GM18517 (cell line): ENCODE measurements around the gene OXLD1.
A peak's percentile ranks its signal among the peaks of the same experiment; 100 is the strongest.

Experiments used
- ATAC-seq: cut with Tn5 transposase; IDR thresholded peaks from one replicate; pipeline ENCODE4 v1.9.1; 2021; ENCODE audit warnings: mild to moderate bottlenecking, moderate library complexity; ENCODE audit not compliant: unreplicated experiment

OXLD1 gene

DNA sequence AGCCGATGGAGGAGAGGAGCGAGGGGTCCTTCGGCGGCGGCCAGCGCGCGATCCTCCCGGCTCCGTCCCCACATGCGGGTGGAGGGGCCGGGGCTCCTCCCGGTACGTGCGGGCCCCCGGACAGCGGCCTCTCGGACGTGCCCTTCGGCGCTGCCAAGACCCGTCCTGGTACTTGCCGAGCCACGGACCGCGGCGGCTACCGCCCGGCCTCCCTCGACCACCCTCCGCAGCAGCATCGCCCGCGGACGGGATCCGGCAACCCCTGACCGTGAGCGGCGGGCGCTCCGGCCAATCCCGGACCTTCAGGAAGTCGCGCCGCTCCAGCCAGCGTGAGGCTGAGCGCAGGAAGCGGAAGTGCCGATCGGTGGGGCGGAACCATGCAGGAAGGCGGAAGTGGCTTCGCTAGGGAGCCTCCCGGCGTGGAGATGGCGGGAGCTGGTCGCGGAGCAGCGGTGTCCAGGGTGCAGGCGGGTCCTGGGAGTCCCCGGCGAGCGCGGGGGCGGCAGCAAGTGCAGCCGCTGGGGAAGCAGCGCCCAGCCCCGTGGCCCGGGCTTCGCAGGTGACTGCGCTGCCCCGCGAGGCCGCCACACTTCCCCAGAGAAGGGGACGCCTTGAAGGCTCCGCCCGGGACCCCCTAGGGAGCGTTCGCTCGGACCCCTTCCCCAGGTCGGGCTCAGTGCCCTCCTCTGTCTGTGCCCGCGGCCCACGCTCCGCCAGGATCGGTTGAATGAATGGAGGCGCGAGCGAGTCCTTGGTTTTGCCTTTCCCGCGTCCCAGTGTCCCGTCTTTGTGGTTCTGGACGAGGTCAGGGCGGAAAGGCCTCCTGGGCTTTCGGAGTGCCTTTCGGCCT lies at the start of gene OXLD1, which contains the start of gene CCDC137:
Gene OXLD1 (minus strand): TSS at position 264 of the 850 bp plus-strand sequence. CDS start 28 bp downstream, at position 236.
Gene CCDC137 (plus strand): TSS at position 396 of the 850 bp plus-strand sequence. CDS start 30 bp downstream, at position 426.
- ATAC-seq = peak; percentile 84

DNA sequence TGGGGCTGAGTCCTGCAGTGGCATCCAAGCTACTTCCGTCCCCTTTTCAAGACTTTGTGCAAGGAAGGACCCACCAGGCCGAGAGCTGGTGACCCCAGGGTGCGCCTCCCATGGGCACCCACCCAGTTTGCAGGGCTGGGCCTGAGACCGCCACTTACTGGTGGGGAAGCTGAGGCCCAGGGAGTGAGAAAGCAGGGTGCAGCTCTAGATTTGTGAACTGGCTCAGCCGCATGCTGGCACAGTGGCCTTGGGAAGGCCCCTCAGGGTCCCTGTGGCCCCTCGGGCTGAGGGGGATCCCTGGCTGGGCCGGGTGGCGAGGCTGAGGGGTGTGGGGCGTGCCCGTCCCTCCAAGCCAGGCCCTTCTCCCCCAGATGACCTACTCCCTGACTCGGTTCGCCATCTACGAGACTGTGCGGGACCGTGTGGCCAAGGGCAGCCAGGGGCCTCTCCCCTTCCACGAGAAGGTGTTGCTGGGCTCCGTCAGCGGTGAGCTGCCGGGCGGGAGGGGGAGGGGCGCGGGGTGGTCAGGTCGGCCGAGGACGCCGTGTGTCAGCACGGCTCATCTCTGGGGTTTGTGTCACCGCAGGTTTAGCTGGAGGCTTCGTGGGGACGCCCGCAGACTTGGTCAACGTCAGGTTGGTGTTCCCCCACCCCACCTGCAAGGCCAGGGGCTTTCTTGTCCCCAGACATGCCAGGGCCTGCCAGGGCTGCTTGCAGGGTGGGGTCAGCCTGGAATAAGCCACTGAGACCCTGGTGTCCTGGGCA lies 48.9 kb upstream of the OXLD1 start:
- ATAC-seq = no peak

DNA sequence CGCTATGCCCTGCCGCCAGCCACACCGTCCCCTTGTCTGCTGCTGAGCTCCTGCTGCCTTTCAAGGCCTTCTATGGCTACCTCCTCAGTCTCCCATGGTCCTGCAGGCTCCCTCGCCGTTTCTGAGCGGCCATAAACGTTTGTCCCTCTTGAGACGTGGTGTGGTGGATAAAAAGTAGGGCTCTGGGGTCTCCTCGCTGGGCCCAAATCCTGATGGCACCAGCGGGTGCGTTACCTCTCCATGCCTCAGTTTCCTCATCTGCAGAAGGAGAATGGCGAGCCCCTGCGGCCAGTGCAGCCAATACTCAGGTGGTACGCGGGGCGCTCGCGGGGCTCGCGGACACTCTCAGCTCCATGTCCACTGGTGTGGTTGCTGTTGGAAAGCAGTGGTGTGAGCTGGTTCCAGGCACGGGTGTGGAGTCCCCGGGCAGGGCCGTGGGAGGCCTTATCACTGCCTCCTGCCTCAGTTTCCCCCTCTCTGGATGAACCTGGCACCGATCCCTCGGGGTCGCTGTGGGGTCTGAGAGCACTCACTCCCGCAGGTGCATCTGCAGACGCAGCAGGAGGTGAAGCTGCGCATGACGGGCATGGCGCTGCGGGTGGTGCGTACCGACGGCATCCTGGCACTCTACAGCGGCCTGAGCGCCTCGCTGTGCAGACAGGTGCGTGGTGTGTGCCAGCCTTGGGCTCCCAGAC lies 48.2 kb upstream of the OXLD1 start:
- ATAC-seq = no peak

DNA sequence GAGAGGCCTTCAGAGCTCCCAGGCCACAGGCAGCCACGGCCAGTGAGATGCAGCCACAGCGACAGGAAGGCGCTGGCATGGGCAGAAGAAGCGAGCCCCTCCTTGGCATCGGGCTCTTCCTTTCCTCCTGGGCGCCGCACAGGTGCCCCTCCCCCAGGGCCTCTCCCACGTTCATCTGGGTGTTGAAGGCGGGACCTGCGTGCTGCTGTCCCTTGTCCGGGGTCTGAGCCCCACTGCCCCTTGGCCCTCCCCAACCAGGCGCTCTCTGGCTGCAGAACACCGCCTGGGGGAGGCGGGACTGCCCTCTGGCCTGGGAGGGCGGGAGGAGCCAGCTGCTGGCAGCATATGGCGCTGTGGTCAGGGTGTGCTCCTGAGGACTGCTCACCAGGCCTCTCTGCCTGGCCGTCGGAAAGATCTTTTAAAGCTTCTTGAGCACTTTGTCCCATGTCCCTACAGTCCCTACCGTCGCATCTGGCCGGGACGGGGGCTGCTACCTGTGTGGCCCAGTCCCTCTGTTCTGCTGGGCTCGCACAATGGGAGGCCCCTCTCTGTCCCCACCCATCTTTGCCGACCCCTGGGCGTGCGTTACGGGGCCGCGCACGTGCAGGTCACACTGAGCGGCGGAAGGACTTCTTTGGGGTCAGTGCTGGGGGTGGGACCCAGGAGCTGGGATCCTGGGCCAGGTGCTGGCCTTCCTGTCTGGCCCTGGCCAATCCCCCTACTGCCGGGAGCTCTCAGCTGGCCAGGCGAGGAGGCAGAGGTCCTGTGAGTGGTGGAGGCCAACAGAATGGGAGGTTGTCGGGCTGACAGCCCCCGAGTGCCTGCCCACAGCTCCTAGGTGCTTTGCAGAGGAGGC lies 47.4 kb upstream of the OXLD1 start:
- no peak for ATAC-seq

DNA sequence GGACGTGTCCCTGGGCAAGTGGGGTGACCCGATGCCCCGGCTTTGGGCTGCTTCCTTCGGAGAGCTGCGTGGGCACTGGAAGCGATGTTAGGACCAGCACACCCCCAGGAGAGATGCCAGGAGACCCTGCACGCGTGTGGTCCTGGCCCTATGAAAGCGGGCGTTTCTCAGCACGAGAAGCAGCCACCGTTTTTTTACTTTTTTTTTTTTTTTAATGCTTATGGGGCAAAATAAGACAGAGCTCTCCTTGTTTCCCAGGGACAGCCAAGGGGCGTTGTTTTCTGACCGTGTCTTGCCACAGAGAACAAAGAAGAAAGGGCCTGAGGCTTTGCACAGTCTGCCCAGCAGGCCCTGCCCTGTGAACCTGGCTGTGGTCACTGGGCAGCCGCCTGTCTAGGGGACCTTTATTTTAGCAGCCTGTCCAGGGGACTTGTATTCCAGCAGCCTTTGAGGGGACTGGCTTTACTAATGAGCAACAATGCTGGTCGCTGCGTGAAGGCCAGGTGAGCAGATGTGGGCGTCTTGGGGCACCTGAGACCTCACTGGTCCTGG lies 46.7 kb upstream of the OXLD1 start:
- no peak for ATAC-seq

DNA sequence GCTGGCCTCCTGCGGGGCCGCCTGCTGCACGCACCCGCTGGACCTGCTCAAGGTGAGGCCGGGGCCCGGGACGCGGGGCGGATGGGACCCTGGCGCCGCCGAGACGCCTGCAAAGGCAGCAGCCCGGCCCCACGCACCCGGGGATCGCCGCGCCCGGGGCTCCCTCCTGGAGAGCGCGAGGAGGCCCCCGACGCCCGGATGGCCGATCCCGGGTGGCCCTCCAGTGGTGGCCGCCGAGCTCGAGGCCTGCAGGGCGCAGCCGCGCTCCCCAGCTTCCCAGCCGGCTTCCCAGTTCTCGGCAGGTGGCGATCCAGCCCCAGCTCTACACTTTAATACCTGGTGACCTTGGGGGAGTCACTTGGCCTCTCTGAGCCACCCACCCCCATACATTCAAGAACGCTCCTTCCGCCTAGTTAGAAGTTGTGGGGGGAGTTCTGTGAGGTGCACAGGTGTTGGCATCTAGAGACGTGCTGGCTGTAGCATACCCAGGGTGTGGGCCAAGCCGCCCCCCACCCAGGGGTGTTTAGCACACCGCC lies 46.1 kb upstream of the OXLD1 start:
- no peak for ATAC-seq

DNA sequence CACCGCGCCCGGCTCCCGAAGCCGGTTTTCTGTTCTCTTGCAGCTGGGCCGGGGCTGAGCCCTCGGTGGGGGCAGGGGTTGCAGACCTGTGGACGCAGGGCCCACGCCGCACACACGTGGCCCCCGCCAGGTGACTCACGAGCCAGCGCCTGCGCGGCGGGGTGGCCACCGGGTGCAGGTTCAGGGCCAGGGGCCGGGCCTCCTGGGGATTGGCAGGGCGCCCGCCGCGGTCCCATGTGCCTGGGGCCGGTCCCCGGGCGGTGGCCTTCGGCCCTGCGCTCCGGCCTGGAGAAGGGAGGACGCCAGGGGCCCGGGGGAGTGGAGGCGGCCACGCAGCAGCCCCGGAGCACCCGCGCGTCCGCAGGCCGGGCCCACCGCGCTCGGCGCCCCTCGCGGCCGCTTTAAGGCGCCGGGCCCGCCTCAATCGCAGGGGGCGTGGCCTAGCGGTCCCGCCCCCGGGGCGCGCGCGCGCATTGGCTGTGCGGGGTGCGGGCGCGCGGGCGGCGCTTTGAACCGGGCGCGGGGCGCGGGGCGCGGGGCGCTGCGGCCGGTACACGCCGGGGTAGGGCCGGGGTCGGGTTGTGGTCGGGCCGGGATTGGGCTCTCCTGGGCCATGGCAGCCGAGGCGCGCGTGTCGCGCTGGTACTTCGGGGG lies 45.5 kb upstream of the OXLD1 start, which contains the start of gene SLC25A10:
Gene SLC25A10 (plus strand): TSS at position 471 of the 654 bp plus-strand sequence. CDS start 143 bp downstream, at position 614.
- ATAC-seq = peak; percentile 54

DNA sequence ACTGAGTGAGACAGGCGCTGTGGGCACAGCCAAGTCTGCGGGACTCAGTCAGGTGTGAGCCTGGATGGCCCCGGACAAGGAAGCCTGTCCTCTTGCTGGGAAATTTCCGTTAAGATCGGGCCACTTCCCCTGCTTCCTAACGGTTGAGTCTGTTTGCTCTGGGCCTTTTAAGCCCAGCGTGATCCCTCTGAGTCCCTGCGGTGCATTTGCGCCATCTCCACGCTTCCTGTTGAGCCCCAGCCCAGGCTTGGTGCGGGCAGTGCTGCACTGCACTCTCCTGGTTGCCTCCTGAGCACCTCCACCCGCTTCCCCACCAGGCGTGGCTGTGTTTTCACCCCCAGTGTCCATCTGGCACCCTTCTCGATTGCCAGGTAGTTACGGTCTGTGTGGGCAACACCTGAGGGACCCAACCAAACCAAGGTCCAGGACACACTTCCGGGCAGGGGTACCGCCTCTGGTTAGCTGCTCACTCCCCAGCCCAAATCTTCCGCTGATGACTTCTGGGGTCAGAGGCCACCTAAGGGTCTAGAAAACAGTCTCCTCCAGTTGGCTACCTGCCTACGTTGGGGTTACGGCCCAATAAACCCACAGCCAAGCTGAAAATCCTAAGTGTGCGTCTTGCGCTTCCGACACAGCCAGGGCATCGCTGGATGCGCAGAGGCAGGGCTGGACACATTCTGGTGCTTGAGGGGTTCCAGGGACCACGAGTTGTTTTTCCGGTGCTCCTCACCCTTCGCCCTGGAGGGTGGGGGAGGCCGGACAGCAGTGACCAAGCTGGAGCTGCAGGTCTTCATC lies 44.3 kb upstream of the OXLD1 start:
- no peak for ATAC-seq

DNA sequence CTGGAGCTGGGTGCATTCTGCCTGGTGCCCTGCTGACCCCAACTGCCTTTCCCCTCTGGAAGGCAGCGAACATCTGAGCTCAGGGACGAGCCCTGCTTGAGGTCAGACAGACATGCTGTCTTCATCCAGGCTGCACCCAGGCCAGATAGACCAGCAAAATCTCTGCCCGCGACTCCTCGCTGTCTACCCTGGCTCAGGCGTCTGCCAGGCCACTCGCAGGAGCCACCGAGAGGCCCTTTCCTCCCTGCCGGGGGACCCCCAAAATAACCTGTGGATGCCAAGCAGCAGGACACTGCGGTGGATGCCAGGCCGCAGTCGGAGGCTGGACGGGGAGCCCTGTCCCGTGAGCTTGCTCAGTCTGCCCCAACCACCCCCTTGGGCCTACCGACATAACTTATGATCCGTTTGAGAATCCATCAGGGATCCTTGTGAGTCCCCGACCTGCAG lies 42.4 kb upstream of the OXLD1 start:
- no peak for ATAC-seq

DNA sequence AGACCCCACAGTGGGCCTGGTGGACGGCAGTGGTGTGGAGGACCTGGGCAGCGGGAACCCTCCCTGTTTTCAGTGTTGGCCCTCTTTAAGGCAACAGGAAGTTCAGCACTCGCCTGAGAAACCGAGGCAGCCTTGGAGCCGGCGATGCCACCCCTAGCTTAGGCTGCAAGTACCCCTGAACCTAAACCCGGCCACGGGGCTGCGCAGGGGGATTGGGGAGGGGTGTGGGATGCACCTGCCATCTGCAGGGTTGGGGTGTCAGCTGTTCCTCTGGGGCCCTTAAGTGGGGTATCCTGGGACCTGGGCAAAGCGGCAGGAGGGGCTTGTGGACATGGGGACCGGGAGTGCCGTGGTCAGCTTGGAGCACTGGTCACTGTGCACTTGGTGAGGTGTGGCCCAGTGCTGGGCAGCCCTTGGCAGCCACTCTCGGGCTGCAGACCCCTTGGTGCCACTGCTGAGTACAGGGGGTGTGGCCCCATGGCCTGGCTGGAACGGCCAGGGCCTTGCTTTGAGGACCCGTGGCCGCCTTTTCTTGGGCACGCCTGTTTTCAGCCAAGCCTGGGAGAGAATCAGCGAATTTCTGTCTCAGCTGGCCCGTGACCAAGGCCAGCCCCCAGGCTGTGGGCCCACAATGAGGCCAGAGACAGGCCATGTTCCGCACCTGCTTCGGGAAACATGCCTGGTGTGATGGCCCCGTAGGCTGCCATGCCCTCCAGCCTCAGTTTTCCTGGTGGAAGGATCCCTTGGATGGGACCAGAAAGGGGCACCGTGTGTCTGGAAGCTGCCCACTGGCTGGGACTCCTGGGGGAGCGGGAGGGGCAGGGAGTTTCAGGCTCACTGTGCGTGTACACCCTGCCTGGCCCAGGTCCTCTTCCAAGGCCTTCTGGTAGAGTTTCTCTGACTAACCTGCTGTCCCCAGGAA lies 41.6 kb upstream of the OXLD1 start:
- ATAC-seq = no peak

DNA sequence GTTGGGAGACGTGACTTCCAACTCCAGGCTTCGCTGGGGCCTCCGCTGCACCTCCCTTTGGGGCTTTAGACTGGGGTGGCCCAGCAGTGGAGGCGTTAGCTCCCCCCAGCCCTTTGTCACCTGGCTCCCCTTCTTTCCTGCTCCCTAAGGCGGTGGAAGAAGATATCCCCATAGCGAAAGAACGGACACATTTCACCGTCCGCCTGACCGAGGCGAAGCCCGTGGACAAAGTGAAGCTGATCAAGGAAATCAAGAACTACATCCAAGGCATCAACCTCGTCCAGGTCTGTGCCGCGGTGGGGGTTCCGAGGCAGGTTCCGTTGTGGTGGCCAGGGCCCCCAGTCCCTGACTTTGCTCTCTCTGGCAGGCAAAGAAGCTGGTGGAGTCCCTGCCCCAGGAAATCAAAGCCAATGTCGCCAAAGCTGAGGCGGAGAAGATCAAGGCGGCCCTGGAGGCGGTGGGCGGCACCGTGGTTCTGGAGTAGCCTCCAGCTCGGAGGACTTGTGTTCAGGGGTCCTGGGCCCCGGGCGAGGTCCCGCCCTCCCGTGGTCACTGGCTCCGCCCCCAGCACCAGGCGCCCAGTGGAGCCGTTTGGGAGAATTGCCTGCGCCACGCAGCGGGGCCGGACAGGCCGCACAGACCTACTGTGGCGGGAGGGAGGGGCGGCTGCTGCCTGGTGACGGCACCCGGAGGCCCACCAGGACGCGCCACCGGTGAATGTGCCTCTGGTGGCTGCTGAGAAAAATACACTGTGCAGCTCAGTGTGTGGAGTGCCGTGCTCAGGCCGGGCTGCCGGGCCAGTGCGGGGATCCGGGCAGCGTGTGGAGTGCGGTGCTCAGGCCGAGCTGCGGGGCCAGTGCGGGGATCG lies 40.6 kb upstream of the OXLD1 start:
- no peak for ATAC-seq

DNA sequence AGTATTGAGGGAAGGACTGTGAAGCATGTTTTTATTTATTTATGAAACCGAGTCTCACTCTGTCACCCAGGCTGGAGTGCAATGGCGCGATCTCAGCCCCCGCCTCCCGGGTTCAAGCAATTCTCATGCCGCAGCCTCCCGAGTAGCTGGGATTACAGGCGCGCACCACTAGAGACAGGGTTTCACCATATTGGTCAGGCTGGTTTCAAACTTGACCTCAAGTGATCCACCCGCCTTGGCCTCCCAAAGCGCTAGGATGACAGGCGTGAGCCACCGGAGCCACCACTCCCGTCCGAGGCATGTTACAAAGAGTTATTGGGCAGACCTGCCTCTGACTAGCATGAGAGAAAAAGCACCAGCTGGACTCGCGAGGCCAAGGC lies 39.8 kb upstream of the OXLD1 start:
- ATAC-seq = no peak

DNA sequence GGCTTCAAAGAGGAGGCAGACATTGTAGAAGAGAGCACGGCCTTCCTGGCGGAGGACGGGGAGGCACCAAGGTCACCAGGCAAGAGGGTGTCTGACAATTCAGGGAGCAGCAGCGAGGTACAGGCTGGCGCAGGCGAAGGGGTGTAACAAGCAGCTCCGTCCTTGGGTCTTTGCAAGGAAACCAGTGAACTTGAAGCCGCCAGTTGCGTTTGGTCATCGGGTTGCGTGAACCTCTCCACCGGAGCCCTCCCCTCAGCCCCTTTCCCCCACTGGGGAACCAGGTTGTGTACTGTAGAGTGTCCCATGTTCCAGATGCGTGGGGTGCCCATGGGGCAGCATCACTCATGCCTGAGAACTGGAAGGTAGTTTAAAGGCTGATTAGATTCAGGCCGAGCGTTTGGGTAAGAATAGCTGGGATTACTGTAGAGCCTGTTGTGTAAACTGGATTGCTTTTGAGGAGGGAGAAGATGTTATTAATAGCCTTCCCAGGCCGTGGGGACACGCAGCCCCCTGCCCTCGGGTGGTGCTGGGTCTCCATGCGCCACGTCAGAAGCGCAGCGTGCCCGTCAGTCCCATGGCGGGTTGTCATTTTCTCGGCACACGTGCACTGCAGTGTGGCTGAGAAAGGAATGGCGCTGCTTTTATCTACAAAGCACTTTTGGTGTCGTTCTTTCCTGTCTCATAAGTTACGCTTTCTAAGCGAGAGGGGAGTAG lies 39.3 kb upstream of the OXLD1 start:
- no peak for ATAC-seq

DNA sequence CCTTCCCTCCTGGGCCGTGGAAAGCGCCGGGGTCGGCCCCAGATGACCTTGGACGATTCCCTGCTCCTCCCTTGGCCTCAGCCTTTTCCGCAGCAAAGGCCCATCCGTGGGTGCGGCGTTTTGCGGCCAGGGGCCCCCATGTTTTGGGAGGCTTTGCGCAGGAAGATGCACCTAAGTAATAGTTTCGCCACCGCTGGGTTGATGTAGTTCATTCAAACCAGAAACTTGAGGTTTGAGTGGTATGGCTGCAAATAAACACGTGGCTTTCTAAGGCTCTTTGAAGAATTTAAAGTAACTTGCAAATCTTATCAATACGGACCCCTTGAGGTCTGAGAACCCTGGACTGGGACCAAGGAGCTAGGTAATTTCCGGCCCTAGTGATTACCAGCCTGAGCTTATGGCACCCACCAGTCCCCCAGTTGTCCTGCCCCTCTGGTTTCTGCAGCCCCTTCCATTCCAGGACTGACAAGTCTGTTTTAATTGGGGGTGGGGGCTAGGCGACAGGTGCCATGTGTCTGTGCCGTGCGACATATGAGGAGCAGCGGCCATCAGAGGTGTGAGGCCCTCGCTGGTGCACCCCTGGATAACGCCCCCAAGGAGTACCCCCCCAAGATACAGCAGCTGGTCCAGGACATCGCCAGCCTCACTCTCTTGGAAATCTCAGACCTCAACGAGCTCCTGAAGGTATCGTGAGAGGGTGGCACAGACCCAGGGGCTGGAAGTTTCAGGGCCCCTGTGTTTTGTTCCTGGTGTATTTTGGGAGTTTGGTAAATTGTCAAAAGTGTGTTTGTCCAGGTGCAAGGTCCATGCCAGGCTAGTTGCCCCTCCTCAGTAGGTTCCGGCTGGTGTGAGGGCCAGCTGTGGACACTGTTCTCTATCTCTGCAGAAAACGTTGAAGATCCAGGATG lies 37.6 kb upstream of the OXLD1 start:
- ATAC-seq = no peak
